Pericardium fibroblast (primary cell): ENCODE results near the gene CPNE2. TPM values are rescaled to one million over a fixed set of nuclear protein-coding genes. Genes with fewer than 3 reads are reported as not detected.

ENCODE experiments used
- total RNA-seq: library from RNA; depleted of rRNA; stranded (reverse); fragments of >200 nt; gene quantifications from 2 replicates; pipeline ENCODE4 v1.2.3, GENCODE V29; 2015

CPNE2 gene
- total RNA-seq: 23.7 and 24.6 TPM in 2 replicates

DNA sequence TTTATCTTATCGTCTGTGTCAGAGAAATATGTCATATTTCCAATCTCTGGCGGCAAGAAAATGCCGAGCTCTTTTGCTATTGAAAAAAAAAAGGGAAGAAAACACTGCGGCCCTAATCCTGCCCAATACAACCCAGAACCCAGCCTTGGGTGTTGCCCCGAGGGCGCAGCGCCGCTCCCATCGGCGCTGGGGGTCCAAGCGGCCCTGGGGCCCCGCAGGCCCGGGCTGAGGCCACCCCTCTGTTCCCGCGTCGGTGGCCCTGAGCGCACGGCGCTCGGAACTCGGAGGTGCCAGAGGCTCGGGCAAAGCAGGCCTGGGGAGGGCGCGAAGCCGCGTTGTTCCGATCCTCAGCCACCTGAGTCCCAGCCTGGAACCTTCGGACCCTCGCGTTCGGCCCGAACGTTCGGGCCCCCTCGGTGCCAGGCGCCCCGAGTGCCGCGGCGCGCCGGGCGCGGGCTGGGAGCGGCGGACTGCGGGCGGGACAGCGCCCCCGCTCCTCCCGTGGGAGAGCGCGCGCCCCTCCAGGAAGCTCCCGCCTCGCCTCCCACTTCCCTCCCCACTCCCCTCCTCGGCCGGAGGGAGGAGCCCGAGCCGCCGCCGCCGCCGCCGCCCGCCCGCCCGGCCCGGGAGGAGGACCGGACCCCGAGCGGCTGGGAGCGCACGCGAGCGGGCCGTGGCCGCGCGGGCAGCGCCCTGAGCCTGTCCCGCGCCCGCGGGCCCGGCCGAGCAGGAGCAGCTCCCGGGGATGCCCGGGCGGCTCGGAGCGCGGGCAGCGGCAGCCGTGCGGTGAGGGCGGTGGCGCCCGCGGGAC is at the start of gene CPNE2:
Gene CPNE2 (plus strand): TSS at position 609 of the 811 bp plus-strand sequence. CDS start 18,160 bp downstream, outside the sequence.

DNA sequence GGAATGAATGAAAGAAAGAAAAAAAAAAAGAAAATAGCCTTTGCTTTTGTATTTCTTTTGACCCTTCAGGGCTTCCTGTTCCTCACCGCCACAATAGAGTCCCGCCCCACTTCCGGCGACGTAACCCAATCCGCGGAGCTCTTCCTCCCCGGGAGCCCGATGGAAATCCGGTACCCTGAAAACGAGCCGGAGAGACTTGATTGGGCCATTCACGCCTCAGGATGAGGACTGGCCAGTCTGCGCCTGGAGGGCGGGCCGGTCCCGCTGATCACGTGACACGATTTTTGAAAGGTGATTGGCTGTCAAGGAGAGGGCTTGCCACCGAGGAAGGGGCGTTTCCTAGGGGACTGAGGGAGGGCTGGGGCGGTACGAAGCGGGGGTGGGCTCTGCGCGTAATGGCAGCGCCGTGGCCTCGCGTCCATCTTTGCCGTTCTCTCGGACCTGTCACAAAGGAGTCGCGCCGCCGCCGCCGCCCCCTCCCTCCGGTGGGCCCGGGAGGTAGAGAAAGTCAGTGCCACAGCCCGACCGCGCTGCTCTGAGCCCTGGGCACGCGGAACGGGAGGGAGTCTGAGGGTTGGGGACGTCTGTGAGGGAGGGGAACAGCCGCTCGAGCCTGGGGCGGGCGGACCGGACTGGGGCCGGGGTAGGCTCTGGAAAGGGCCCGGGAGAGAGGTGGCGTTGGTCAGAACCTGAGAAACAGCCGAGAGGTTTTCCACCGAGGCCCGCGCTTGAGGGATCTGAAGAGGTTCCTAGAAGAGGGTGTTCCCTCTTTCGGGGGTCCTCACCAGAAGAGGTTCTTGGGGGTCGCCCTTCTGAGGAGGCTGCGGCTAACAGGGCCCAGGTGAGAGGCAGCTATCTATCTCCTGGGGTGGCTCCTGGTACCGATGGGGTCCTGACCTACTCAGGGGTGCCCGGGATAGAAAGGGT is 93.8 kb downstream of the CPNE2 start, which contains the start of the genes PSME3IP1 and RSPRY1:
Gene PSME3IP1 (minus strand): TSS at position 95 of the 927 bp plus-strand sequence. CDS start 12,185 bp downstream, outside the sequence.
Gene RSPRY1 (plus strand): TSS at position 385 of the 927 bp plus-strand sequence. CDS start 18,330 bp downstream, outside the sequence.

Other genes with a start within 250 kb of the CPNE2 start
- not detected in 2 replicates for gene SLC12A3, start 227.4 kb upstream of the CPNE2 start, total RNA-seq
- 138 and 188 TPM in 2 replicates for gene HERPUD1, start 160.4 kb upstream of the CPNE2 start, total RNA-seq
- gene CETP, start 130.6 kb upstream of the CPNE2 start, total RNA-seq: not detected in 2 replicates
- 5.8 and 6.7 TPM in 2 replicates for gene NLRC5, start 103.0 kb upstream of the CPNE2 start, total RNA-seq
- gene PSME3IP1, start 93.5 kb downstream of the CPNE2 start, total RNA-seq: 41.0 and 41.3 TPM in 2 replicates
- gene RSPRY1, start 93.7 kb downstream of the CPNE2 start, total RNA-seq: 25.2 and 32.3 TPM in 2 replicates
- 57.0 and 84.8 TPM in 2 replicates for gene ARL2BP, start 152.7 kb downstream of the CPNE2 start, total RNA-seq
- gene PLLP, start 192.1 kb downstream of the CPNE2 start, total RNA-seq: 0.17 and 2.1 TPM in 2 replicates